GM23248 (cell line): Measurements from ENCODE around the gene SNRNP200.

ENCODE experiments used
- EZH2 ChIP-seq: fragments of 200-600 bp; sonication (generic); IDR thresholded peaks from 2 replicates; pipeline ENCODE4 v1.6.1; 2018; ENCODE audit warnings: antibody characterized with exemption, mild to moderate bottlenecking; ENCODE audit not compliant: insufficient read depth, poor library complexity, severe bottlenecking
- EZH2phosphoT487 ChIP-seq: fragments of 200-600 bp; sonication (generic); IDR thresholded peaks from 2 replicates; pipeline ENCODE4 v1.6.1; 2018; ENCODE audit warnings: antibody characterized with exemption, moderate library complexity, mild to moderate bottlenecking, low read depth; ENCODE audit not compliant: insufficient read depth

DNA sequence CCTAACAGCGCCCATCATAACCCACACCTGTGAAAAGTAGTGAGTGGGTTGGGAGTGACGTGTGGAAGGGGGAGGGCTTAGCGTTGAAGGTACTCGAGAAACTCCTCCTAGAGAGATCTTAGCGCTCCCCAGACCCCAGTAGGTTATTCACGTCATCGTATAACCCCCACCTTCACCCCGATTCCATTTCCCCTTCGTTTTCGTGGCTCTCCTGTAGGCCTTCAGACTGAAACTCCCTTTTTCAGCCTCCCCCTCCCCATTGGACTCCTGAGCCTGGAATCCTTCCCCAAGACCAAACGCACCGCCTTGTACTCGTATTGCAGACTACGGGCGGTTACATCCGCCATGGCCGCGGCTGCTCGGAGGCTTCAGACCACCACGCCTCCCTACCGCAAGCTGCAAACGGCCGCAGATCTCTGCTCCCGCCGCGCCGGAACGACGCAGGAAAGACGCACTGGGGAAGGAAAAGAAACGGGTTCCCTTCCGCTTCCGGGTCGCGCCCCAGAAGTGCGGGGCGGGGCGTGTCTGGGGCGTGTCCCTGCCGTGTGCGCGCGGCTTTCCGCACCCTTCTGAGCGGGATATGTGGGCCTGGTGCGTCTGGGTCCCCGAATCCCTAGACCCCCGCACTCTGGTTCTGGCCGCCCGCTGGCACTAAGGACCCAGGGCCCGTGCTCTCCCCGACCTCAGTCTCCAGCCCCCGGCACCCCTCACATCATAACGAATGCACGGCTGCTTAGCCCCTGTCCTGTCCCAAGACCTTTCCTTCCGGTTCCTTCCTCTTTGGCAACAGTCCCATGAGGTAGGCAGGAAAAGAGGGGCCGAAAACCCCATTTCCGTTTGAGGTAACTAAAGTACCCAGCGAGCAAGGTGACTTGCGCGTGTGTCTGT lies at the start of gene SNRNP200:
- TF ChIP-seq EZH2phosphoT487 (no peak), EZH2 (no peak)
